Activated gamma-delta T cell treated with anti-CD3 and anti-CD28 coated beads, Interleukin-2, amount 50 U/mL, for 16 hours (primary cell): ENCODE measurements around the gene CSGALNACT2.
A peak's percentile ranks its signal among the peaks of the same experiment; 100 is the strongest.

Source experiments
- DNase-seq: peaks from one replicate; pipeline ENCODE4 v3.0.0-alpha.2; 2020; ENCODE audit warnings: low read depth

Gene CSGALNACT2

GRCh38 chr10:43113201-43114087 is 24.8 kb upstream of the CSGALNACT2 start:
- no peak for DNase-seq

- DNase-seq: no peak
These were observed 24.0 kb upstream of the CSGALNACT2 start for GRCh38 chr10:43114088-43114742.

- DNase-seq: no peak
These were observed 23.3 kb upstream of the CSGALNACT2 start for GRCh38 chr10:43114743-43115611.

- no peak for DNase-seq
These were observed 22.2 kb upstream of the CSGALNACT2 start for GRCh38 chr10:43115881-43116595.

GRCh38 chr10:43116596-43116995 is 21.6 kb upstream of the CSGALNACT2 start:
- DNase-seq: no peak

GRCh38 chr10:43117031-43117776 is 21.0 kb upstream of the CSGALNACT2 start:
- DNase-seq: no peak

GRCh38 chr10:43117777-43118583 is 20.3 kb upstream of the CSGALNACT2 start:
- no peak for DNase-seq

GRCh38 chr10:43118631-43119415 is 19.4 kb upstream of the CSGALNACT2 start:
- DNase-seq: no peak

- no peak for DNase-seq
These were observed 18.7 kb upstream of the CSGALNACT2 start for GRCh38 chr10:43119416-43120115.

- no peak for DNase-seq
These were observed 17.9 kb upstream of the CSGALNACT2 start for GRCh38 chr10:43120116-43120928.

- DNase-seq: peak; percentile 51
These were observed 17.3 kb upstream of the CSGALNACT2 start for GRCh38 chr10:43120929-43121314.

GRCh38 chr10:43121444-43121843 is 16.8 kb upstream of the CSGALNACT2 start:
- no peak for DNase-seq

- no peak for DNase-seq
These were observed 16.1 kb upstream of the CSGALNACT2 start for GRCh38 chr10:43122096-43122495.

- no peak for DNase-seq
These were observed 15.4 kb upstream of the CSGALNACT2 start for GRCh38 chr10:43122826-43123225.

- no peak for DNase-seq
These were observed 14.7 kb upstream of the CSGALNACT2 start for GRCh38 chr10:43123361-43124093.

- DNase-seq: no peak
These were observed 14.1 kb upstream of the CSGALNACT2 start for GRCh38 chr10:43124094-43124521.
